HG02588 (cell line): ENCODE data around the gene IPO5.
"Not testable (repeated sequence)": the region's sequence is repeated elsewhere in the genome, so short reads cannot be mapped to it uniquely, and the experiment has no call there.

Experiments
- ATAC-seq: cut with Tn5 transposase; IDR thresholded peaks from one replicate; pipeline ENCODE4 v1.9.1; 2021; ENCODE audit warnings: mild to moderate bottlenecking, moderate library complexity; ENCODE audit not compliant: unreplicated experiment

Gene IPO5

DNA sequence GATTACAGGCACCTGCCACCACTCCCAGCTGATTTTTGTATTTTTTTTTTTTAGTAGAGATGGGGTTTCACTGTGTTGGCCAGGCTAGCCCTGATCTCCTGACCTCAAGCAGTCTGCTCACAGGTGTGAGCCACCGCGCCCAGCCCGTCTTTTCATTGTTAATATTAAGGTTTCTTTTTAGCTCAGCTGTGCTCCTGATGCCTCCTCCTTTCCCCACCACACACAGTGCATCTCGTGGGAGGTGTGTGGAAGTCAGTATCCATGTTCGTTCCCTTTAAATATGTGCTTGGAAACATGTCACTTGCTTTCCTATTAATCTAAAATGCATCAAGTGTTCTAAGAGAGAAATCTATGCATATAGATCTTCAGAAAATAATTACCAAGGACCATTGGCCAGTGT, 53.5 kb downstream of the IPO5 start:
- ATAC-seq, result no peak

DNA sequence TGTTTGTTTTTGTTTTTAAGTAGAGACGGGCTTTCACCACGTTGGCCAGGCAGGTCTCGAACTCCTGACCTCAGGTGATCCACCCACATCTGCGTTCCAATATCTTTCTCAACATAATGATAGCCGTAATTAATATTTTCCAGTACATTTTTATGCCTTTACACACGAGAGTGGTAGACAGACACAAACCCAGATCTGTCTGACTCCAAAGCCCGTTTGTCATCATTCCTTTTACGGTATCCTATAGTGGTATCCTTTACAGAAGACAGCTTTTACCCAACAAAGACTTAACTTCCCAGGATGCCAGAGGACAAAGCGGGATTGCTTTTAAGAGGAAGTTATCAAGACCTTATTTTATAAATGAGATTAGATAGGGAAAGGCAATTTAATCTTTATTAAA, 59.8 kb downstream of the IPO5 start:
- no peak for ATAC-seq

DNA sequence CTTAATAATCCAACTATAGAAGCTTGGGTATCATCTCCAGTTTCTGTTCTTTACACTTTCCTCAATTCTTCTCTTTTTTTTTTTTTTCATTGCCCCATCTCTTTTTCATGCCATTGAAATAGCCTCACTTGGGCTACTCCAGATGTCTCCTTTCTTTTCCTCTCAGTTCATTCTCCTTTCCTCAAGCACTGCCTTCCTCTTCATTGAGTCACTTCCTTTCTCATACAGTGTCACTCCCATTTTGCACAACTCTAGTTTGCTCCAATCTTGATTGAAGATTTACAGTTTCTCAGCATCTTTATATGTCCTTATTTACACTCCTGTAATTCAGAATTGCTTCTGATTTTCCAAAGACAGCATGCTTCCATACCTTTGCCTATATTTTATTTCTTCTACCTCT, 61.3 kb downstream of the IPO5 start:
- no peak for ATAC-seq

DNA sequence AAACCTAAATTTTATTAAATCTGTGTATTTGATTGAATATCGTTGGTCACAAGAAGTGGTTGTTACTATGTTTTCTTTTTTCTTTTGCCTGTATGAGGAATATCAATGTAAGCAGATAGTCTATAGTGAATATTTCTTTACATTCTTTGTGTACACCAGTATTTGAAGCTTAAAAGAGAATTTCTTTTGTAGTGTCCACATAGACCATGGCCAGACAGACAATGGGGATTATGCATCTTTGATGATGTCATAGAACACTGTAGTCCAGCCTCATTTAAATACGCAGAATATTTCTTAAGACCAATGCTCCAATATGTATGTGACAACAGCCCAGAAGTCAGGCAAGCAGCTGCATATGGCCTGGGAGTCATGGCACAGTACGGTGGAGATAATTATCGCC, 64.8 kb downstream of the IPO5 start:
- no peak for ATAC-seq

DNA sequence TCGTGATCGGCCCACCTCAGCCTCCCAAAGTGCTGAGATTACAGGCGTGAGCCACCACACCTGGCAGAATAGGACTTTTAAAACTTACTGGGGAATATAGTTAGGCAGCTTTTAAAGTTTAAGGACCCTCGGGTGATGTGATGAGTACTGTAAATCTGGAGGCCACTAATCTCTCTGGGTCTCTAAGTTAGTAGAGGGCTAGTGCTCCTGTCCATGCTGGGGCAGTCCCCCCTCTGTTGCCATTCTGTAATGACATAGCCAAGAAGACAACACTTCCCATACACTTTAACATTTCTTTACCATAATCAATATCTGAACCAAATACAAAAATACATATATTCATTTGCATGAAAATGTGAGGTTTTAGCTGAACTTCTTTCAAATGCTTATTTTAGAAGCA, 65.7 kb downstream of the IPO5 start:
- no peak for ATAC-seq

DNA sequence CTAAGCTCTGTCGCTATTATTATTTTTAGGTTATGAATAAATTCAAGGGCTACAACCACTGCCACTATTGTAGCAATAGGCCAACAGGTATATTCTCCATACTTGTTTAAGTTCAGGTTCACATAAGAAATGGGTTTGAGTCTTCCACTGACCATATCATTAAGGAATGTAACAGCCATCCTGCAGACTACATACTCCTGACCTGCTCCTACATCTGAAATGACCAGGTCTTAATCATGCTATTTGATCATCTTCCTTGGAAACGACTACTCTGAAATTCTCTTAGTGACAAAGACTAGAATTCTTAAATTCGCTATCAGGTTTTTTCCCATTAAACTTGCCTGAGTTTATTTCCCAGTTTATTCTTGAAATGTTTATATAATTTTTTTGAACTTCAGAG, 66.8 kb downstream of the IPO5 start:
- no peak for ATAC-seq

DNA sequence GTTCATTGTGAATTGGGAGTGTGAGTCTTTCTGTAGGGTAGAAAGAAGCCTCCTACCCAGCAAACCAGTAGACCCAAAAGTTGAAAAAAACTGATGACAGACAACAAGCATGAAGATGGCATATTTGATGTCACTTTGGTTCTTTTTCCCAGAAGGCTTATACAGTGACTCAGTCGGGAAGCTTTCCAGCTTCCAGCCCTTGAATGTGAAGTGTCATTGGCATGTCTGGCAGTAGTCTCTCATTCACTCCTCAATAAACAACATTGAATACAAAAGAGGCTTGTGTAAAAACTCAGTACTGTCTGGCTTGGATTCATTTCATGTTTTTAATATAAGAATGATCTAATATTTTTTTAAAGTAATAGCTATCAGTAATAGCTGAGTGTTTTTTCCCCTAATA, 68.7 kb downstream of the IPO5 start:
- no peak for ATAC-seq

DNA sequence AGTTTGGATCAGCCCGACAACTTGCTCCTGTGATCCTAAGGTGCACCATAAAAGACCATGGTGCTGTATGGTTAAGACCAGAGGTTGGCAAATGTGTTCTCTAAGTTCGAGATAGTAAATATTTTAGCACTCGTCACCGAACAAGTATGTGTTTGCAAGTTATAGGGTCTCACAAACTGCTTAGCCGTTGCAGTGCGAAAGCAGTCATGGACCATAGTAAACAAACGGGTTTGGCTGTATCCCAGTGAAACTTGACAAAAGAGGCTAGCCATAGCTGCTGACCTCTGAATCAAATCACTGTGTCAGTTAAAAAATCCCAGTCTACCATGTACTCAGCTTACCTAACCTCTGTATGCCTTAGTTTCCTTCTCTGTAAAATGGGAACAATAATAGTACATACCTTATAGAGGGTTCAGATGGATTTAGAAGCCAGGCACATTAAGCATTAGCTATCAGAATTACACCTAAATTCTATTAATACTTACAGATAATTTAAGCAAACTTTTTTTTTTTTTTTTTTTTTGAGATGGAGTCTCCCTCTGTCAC, 72.1 kb downstream of the IPO5 start:
- no peak for ATAC-seq

DNA sequence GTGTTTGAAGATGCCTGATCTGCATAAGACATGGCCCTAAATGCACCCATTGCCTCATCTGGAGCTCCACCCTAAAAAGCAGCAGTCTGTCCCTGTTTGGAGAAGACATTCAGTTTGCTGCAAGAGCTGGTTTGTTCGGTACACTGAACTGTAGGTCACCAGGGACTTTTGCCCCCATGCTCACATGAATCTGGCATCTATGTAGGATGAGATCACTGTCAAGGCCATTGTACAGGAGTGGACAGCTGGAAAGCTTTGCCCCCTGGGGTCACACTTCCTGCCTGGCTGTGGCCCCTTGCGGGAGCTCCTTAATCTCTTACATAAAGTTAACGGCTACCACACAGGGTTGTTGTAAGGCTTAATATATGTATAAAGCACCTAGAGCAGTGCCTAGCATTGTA, 73.0 kb downstream of the IPO5 start:
- no peak for ATAC-seq

DNA sequence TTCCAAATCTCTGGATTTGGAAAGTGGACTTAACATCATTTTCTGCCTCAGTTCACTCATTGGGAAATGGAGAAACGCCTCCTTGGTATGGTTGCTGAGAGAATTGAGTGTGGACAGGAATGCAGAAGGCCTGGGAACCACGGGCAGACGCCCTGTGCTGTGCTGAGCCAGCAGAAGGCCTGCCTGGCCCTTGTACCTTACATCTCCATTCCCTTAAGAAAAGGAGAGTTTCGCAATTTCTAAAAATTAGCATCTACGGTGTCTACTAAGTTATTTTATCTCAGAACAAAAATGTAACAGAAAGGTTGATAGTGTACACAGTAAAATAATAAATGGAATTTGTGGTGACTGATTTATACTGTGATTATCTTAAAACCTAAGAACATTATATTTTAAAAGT, 78.7 kb downstream of the IPO5 start:
- no peak for ATAC-seq

DNA sequence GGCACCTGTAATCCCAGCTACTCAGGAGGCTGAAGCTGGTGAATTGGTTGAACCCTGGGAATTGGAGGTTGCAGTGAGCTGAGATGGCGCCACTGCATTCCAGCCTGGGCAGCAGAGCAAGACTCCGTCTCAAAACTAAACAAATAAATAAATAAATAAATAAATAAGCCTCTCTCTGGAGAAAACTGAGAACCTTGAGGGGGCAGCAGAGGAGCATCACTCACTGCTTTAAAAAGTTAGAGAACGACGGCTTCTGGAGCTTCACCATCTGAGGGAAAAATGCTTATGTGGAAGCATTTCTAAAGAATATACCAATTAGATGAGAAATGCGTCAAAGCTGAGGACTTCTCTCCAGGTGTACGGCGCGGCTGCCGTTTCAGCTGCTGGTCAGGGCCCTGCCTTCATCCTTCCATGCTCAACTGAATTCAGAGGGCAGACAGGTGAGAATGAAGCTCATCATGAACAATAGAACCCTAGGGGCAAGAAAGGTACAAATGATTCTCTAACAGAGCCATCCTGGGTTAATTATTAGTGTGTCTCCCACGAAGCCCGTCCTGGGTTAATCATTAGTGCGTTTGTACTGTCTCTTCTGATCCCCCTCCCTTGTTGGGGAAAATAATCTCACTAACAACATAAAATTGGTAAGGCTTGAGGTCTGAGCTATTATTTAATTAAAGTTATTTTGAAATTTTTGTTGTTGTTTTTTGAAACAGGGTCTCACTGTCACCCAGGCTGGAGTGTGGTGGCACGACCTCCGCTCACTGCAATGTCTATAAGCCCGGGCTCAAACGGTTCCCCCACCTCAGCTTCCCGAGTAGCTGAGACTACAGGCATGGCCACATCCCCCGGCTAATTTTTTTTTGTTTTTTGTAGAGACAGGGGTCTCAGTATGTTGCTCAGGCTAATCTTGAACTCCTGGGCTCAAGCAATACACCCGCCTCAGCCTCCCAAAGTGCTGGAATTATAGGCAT, 80.1 kb downstream of the IPO5 start:
- no peak for ATAC-seq

DNA sequence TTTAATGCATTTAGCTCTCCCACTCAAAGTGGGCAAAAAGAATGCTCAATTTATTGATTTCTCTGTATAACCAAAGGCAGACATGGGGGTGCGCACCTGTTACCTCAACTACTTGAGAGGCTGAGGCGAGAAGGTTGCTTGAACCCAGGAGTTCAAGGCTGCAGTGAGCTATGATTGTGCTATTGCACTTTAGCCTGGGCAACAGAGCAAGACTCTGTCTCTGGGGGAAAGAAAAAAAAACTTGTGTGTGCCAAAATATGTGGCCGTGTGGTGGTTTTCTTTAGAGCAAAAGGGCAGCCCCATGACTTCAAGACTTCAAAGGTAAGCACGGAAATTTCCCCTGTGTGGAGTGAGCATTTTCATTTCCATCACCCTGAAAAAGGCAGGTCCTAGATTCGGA, 81.9 kb downstream of the IPO5 start:
- no peak for ATAC-seq

DNA sequence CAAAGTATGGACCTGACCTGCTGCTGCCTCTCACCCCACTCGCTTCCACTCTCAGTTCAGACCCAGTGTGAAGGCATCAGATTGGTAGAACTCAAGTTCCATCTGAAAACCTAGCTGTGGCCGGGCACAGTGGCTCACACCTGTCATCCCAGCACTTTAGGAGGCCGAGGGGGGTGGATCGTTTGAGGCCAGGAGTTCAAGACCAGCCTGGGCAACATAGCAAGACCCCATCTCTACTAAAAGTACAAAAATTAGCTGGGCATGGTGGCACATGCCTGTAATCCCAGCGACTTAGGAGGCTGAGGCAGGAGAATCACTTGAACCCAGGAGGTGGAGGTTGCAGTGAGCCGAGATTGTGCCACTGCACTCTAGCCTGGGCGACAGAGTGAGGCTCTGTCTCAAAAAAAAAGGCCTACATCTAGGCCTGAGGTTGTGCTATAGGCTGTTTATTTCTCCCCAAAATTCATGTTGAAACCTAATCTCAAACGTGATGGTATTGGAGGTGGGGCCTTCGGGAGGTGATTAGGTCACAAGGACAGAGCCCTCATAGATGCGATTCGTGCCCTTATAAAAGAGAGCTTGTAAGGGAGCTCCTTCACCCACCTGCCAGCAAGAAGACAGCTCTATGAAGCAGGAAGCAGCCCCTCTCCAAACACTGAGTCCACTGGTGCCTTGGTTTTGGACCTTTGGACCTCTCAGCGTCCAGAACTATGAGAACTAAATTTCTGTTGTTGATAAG, 83.3 kb downstream of the IPO5 start:
- ATAC-seq, result not testable (repeated sequence)

DNA sequence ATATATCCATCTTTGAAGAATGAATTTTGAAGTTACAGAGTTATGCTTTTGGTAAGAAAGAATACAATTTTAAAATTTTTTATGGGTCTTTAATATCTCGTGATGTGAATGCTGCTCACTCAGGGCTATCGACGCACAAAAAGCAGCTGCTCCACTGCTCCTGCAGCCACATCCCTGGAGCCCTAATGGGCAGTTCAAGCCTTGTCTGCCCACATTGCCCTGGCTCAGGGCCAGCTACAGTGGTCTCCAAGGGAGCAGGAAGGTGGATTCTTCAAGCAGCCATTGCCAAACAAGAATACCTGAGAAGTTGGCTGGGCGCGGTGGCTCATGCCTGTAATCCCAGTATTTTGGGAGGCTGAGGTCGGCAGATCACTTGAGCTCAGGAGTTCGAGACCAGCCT, 85.8 kb downstream of the IPO5 start:
- ATAC-seq, result no peak

DNA sequence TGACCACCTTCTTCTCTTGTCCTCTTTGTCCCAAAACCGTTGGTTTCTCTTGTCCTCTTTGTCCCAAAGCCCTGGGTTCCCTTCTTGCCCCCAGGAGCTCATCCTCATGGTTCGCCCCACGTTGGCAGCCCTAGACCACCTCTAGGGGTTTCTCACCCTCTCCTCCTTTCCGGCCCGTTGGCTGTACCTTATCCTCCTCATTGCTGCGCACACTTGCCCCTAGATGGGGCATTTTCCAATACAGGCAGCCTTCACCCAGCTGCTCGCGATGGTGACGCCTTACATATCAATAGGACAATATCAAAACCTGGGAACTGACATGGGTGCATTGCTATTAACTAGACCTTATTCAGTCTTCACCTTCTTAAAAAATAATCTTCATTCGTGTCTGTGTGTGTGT, 86.5 kb downstream of the IPO5 start:
- no peak for ATAC-seq

DNA sequence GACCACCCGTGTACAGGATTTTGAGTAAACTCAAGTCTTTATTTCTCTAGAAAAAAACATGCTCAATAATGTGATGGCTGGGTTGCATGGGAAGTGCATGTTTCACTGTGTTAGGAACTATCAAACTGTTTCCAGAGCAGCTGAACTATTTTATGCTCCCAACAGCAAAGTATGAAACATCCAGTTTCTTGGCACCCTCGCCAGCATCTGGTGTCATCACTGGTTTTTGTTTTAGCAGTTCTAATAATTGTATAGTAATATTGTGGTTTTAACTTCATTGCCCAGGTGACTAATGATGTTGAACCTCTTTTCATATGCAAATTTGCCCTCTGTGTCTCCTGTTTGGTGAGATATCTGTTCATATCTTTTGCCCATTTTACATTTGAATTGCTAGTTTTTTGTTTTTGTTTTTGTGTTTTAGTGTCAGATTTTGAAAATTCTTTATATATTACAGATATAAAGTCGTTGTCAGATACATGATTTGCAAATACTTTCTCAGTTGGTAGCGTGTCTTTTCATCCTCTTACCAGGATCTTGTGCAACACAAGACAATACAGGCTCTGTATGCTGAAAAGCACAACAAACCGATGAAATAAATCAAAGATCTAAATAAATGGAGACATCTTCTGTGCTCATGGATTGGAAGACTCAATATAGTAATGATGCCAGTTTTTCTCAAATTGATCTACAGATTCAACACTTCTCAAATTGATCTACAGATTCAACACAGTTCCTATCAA, 87.8 kb downstream of the IPO5 start:
- no peak for ATAC-seq

DNA sequence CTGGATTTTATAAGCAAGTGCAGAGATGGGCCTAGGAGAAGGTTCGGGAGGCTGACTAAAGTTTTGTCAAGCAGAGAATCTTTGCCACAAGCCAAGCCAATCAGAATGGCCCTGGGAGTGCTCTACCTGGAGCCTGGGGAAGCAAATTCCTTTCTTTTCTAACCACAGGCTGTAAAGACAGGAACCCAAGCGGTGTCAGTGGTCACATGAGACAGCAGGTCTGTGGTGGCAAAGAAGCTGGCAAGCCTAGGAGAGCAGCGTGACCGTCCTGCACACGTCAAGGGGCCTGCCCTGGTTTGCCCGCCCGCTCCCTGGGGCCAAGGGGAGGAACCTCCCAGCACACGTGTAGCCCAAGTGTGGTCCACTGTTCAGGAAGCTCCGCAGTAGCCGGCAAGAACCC, 90.8 kb downstream of the IPO5 start:
- ATAC-seq, result no peak

DNA sequence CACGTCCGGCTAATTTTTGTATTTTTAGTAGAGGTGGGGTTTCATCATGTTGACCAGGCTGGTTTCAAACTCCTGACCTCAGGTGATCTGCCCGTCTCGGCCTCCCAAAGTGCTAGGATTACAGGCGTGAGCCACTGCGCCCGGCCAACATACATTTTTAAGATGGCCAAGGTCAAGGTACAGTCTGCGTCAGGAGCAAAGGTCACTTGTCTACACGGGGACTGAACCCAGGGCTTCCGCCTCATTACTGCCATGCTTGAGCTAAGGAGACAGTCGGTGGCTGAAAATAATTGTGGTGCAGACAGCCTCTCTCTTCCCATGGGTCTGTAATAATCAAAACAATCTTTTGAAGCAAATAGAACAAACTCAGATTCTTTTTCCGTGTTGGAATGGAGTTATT, 94.3 kb downstream of the IPO5 start:
- ATAC-seq, result not testable (repeated sequence)

DNA sequence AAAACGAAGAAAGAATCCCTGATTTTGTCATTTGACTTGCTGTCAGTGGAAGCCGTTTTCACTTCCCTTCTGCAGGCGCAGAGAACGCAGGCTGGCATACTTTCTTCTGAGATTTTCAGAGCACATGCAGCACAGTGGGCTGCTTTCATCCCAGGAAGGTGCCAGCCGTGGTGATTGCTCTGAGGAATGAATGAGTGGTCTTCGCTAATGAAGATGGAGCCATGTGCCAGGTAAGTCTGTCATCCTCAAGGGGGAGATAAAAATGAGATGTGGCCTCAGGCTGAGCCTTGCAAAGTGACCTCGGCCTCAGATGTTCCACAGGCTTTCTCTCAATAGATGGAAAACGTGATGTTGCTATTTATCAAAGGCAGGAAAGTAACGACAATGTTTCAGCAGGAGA, 94.8 kb downstream of the IPO5 start:
- ATAC-seq, result no peak

DNA sequence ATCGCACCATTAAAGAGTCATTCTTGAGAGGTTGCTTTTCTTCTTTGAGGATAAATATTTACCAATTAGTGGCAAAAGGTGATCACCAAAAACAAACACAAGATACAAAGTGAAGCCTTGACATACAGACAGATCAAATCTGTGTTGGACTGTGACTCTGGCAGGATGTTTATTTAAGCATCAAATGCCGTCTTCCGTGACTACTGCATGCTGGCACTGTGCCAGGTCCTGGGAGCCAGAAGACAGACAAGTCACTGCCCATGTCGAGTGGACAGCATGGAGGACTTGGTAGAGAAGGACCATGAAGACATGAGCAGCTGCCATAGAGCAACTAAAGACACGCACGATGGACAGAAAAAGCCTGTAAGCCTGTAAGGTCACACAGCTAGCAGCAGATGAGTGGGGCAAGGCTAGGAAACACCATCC, 96.6 kb downstream of the IPO5 start:
- no peak for ATAC-seq

DNA sequence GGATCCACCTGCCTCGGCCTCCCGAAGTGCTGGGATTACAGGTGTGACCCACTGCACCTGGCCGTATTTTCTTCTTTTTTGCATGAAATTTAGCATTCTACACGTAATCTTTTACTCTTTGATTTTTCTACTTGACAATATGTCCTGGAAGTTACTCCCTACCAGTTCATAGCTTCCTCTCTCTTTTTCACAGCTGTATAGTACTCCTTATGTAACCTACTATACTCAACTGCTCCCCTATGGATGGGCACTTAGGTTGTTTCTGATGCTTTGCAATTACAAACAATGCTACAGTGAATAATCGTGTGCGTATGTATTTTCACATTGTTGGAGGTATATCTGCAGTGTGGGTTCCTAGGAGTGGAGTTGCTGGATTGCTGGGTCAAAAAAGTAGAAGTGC, 98.9 kb downstream of the IPO5 start:
- no peak for ATAC-seq
